ENCODE results near the gene COBL.

GRCh38 chr7:51022821-51023220 is 293.8 kb downstream of the COBL start:
- TF ChIP-seq EZH2 (IDR thresholded peaks at IDR 0.05; ENCODE audit: insufficient read depth, poor library complexity, severe bottlenecking) (no peak), EZH2phosphoT487 (IDR thresholded peaks at IDR 0.05; ENCODE audit: insufficient read depth, low read depth) (no peak)

All from GM23248 (cell line).